ENCODE results near the gene LGALS3.
A peak's percentile ranks its signal among the peaks of the same experiment; 100 is the strongest.

The LGALS3 gene

GRCh38 chr14:55129428-55130195 is 560 bp downstream of the LGALS3 start:
- H3K4me3 ChIP-seq (ENCODE audit: low read depth, low read length), result peak overlapping the region; percentile 49
- H3K36me3 ChIP-seq (ENCODE audit: control insufficient read depth in 2 of 2, insufficient read depth in 1 of 2, low read length in 2 of 2), result peaks cover 0 to 2% of the 10 kb centered on the region in 2 experiments; a peak in 1 of 3 replicates
- CTCF ChIA-PET, result no interaction called here
- H3K4me1 ChIP-seq (ENCODE audit: control insufficient read depth, insufficient read depth, low read length), result peaks cover 19% of the 10 kb centered on the region
- no peaks in the 10 kb centered on the region for H3K9me3 ChIP-seq (ENCODE audit: control insufficient read depth, insufficient read depth, low read depth, low read length)
- POLR2A ChIA-PET, result interaction anchor here (0.8 to 1.8 kb wide), 3 partner anchors 22 to 35 kb away, joined by 3 to 7 read pairs (median 3); no protein-coding TSS in a partner anchor
- H3K27ac ChIP-seq (ENCODE audit: extremely low read depth, low read depth, low read length), result peak overlapping the region; percentile 43; the same call in 1 of the 2 replicates
- TF ChIP-seq ZNF621 (tag by site-specific recombination; IDR thresholded peaks at IDR 0.05) (no peak), PBX3 (CRISPR knock-in tag; IDR thresholded peaks at IDR 0.05) (no peak), PATZ1 (tag by site-specific recombination; IDR thresholded peaks at IDR 0.05) (peak; percentile 53), KLF10 (tag by site-specific recombination; IDR thresholded peaks at IDR 0.05) (peak; percentile 56; the same call in 1 of the 2 replicates), ZNF600 (tag by site-specific recombination; IDR thresholded peaks at IDR 0.05) (0 out of 2 replicates have a peak, but pooled peaks have one; percentile 25), ZNF416 (tag by site-specific recombination; IDR thresholded peaks at IDR 0.05) (no peak), ZNF658 (tag by site-specific recombination; IDR thresholded peaks at IDR 0.05) (no peak), PRDM1 (tag by site-specific recombination; IDR thresholded peaks at IDR 0.05) (no peak), ZNF785 (tag by site-specific recombination; IDR thresholded peaks at IDR 0.05) (no peak), KLF8 (tag by site-specific recombination; IDR thresholded peaks at IDR 0.05) (peak; percentile 46; the same call in 1 of the 2 replicates), SP3 (tag by site-specific recombination; IDR thresholded peaks at IDR 0.05) (0 out of 2 replicates have a peak, but pooled peaks have one; percentile 22), ZNF302 (tag by site-specific recombination; IDR thresholded peaks at IDR 0.05; ENCODE audit: low read depth) (no peak), GLIS2 (tag by site-specific recombination; IDR thresholded peaks at IDR 0.05) (peak; percentile 82; the same call in 1 of the 2 replicates), ELK4 (IDR thresholded peaks at IDR 0.05; ENCODE audit: borderline replicate concordance, low read depth, low read length) (no peak), ZFHX2 (tag by site-specific recombination; conservative IDR thresholded peaks at IDR 0.05) (peak; percentile 10; the same call in 1 of the 2 replicates), ZBTB7A (tag by site-specific recombination; IDR thresholded peaks at IDR 0.05; ENCODE audit: low read depth) (no peak), ZNF692 (tag by site-specific recombination; IDR thresholded peaks at IDR 0.05) (peak; percentile 82), KLF9 (tag by site-specific recombination; IDR thresholded peaks at IDR 0.05; ENCODE audit: low read depth) (peak; percentile 75), BCL11B (tag by site-specific recombination; IDR thresholded peaks at IDR 0.05; ENCODE audit: low read depth) (0 out of 2 replicates have a peak, but pooled peaks have one; percentile 27), ZBTB26 (tag by site-specific recombination; optimal IDR thresholded peaks at IDR 0.05) (peak; percentile 88), ZBTB20 (tag by site-specific recombination; IDR thresholded peaks at IDR 0.05) (peak; percentile 69), ZNF449 (tag by site-specific recombination; IDR thresholded peaks at IDR 0.05) (0 out of 2 replicates have a peak, but pooled peaks have one; percentile 67), ZNF239 (tag by site-specific recombination; IDR thresholded peaks at IDR 0.05) (no peak), ZNF423 (tag by site-specific recombination; IDR thresholded peaks at IDR 0.05) (peak; percentile 36; the same call in 1 of the 2 replicates), ZIC2 (tag by site-specific recombination; IDR thresholded peaks at IDR 0.05) (peak; percentile 42; the same call in 1 of the 2 replicates), ZBTB8A (tag by site-specific recombination; IDR thresholded peaks at IDR 0.05) (peak; percentile 45; the same call in 1 of the 2 replicates), SP2 (tag by site-specific recombination; IDR thresholded peaks at IDR 0.05) (peak; percentile 36; the same call in 1 of the 2 replicates), ZSCAN30 (tag by site-specific recombination; IDR thresholded peaks at IDR 0.05) (0 out of 2 replicates have a peak, but pooled peaks have one; percentile 14), ZFP69B (tag by site-specific recombination; IDR thresholded peaks at IDR 0.05) (0 out of 2 replicates have a peak, but pooled peaks have one; percentile 43)

Measured in HEK293 (cell line).